Activated CD4-positive, alpha-beta T cell treated with anti-CD3 and anti-CD28 coated beads, Interleukin-2, amount 50 U/mL, for 4 hours (primary cell): Measurements from ENCODE around the gene GRK1.

Experiments
- DNase-seq, 2 experiments: peaks; one replicate each; pipeline ENCODE4 v3.0.0-alpha.2; 2020

The GRK1 gene

DNA sequence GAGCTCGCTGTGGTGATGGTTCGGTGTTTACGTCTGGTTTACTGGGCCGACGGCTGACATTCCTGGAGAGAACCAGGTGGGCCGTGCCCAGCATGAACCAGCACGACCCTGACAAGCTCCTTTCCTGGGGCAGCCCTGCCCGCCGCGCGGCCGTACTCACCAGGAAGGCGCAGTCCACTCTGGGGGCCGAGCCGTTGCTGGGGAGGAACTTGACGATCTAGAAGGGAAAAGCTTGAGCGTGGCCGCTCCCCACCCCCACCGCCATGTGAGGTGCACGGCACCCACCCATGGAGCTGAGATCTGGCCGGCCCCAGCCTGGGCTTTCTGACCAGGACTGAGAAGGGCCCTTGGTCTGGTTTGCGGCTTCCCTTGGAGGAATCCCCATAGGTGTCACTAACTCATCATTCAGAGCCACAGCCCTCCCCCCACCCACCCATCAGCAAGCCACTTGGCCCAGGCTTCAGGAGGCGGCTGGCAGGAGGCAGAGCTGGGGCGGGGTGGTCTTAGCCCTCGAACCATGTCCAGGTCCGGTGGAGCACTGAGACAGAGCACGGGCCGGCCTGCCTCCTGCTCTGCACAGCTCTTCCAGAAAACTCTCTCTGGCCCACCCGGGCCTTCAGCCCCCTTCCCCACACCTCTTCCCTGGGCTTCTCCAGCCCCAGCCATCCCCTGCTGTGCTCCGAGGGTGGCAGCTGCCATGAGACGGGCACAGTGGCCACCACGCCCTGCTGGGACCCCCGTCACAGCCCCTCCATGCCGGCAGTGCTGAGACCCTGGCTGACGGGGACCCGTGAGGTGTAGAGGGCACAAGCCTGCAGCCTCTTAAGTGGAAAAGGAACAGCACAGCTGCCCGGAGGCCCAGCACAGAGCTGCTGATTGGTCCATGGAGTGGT, 15.3 kb upstream of the GRK1 start:
- DNase-seq: no peak

DNA sequence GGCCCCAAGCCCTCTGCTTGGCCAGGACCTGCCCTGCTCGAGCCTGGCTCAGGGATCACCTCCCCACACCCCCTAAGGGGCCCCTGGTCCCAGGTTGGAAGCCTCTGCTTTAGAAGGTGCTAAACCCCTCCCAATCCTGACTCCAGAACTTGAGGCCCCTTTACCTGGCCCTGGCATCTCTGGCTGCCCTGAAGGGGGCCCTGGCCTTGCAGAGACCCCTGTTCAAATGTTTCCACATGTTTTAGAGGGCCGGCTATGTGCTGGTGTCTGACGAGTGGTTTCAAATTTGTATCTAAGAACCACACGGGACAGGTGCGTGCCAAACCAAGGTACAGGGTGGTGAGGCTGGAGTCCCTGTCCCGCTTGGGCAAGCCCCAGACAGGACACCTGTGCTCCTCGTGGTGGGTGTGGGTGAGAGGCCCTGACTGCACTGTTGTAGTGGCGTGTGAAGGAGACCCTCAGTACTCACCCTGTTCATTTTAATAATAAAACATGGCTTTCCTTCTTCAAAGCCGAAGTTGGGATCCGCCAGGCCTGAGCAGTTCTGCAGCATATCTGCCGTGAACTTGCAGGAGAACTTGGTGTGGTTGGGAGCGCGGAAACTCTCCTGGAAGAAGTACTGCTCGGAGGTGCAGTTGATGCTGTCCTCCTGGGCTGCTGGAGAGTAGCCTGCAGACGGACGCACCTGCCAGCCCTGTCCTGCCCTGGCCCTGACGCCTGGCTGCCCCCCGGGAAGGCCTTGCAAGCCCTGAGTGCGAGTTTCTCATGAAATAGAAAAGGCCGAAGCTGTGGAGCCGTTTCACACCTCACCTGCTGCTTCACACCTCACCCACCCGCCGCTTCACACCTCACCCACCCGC, 14.4 kb upstream of the GRK1 start:
- no peak for DNase-seq

DNA sequence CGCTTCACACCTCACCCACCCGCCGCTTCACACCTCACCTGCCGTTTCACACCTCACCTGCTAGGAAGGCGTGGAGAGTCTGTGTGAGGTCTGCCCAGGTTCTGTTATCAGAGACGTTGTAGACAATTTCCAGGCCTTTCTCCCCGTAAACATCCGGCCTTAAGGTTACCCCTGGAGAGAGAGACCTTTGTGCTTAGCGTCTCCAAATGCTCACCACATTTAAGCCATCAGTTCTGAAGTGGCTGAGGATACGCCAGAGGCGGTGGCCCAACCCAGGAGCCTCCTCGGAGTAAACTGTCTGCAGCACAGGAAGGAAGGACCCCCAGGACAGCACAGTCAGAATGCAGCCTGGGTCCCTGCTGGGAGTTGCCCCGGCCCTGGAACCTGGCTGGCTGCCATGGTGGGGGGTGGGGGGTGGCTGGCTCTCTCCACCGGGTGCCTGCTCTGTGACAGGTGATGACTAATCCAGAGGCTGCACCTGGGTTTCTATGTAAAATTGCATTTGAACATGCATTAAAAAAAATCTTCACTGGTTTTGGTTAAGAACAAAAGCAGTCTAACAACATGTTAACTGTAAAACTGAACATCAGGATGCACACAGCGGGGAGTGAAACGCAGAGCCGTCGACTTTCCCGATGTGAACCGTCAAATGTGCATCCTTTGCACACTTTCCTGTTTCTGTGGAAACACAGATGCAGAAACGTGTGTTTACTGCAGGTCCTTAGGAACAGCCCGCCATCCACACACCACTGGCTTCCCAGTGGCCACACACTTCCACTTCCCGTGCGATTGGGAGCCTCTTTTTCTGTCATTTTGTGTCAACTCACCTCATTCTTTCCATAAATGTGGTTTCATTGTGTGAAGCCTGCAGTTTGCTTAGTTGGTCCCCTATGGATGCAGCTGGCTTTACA, 13.5 kb upstream of the GRK1 start:
- DNase-seq: no peak

DNA sequence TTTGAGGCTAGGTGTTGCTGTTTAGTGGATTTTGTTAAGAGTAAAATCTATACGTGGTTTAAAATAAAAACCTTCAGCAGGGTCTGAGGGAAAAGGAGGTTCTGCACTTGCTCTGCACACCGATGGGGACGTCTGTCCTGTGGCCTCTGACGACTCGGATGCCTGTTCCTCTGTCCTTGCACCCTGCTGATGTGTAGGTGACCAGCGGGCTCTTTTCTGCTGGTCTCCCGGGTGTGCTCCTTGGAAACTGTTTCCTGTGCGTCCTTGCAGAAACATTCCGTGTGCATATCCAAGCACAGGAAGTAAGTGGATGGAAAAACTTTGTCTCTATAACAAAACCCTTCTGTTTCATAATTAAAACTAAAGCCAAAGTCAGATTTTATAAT, 12.9 kb upstream of the GRK1 start:
- DNase-seq: no peak

DNA sequence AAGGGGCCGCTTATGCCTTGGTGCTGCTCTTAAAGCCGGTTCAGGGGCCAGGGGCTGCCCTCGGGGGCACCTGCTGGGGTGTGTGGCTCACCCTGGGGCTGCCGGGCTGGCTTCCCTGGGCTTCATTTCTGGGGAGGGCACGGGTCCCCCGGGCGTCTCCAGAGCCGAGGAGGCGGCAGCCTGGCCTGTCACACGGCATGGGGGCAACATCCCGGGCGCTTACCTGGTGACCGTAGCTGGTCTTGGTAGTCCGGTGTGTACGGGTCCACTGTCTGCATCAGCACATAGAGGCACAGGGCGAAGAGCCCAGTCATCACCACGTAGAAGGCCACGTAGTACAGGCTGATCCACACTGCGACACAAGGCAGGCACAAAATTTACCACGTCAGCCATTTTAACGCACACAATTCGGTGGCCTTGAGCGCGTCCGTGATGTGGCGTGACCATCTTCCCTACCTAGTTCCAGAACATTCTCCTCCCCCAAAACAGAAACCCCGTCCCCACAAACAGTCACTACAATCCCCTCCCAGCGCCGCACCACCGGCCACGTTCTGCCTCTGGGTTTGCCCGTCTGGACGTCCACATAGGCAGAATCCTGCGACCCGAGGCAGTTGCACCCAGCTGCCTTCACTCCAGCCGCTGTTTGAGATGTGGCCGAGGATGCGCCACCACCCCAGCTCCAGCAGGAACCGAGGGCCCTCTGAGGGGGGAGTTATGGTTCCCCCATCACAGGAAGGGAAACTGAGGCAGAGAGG, 12.3 kb upstream of the GRK1 start:
- DNase-seq: no peak

DNA sequence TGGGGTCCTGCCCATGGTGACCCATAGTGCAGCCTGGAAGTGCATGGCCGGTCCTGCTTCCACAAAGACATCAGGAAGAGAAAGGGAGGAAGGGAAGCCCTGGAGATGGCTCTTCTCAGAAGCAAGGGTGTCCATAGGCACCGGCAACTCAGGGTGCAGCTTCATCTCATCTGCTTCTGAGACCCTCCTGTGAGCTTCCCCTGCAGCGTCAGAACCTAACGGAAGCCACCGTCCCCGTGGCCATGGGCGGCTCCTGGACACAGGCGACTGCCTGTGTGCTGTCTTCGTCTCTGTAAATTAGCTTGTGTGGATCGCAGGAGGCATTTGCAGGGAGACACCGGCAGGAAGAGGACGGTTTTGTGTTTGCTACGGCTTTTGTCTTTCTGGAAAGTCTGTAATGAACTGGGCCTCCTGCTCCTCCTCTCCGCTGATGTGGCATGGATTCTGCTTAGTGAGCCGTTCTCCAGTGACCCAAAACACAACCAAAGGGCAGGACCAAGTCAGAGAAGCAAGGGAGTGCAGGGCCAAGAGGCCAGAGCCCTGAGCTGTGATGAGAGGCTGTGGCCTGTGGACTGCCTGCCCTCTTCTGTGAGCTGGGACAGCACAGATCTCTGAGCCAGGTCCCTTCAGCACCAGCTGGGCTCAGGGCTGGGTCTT, 11.5 kb upstream of the GRK1 start:
- no peak for DNase-seq

DNA sequence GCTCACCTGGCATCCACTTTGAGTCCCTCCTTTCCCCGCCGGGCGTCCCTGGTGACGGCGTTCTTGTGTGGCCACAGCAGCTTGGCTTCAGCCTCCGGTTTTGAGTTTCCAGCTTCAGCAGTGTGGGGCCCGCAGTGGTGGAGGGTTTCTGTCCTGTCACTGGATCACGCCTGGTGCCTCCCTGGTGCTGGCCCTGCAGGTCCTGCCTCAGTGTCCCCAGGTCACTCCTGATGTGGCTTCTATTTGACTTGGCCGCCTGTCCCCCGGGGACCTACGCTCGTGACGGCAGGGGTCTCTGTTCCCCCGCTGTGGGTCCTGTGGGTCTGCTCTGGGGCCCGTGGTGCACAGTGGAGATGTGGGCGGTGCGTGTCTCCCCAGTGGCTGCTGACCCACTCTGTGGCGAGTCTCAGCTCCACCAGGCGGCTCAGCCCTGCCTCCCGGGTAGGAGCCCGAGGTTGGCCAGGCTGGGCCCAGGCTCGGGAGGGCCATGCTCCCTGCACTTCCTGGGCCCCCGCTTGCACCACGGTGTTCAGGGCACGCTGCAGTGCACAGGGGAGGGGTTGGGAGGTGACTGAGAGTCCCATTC, 10.9 kb upstream of the GRK1 start:
- DNase-seq: no peak

DNA sequence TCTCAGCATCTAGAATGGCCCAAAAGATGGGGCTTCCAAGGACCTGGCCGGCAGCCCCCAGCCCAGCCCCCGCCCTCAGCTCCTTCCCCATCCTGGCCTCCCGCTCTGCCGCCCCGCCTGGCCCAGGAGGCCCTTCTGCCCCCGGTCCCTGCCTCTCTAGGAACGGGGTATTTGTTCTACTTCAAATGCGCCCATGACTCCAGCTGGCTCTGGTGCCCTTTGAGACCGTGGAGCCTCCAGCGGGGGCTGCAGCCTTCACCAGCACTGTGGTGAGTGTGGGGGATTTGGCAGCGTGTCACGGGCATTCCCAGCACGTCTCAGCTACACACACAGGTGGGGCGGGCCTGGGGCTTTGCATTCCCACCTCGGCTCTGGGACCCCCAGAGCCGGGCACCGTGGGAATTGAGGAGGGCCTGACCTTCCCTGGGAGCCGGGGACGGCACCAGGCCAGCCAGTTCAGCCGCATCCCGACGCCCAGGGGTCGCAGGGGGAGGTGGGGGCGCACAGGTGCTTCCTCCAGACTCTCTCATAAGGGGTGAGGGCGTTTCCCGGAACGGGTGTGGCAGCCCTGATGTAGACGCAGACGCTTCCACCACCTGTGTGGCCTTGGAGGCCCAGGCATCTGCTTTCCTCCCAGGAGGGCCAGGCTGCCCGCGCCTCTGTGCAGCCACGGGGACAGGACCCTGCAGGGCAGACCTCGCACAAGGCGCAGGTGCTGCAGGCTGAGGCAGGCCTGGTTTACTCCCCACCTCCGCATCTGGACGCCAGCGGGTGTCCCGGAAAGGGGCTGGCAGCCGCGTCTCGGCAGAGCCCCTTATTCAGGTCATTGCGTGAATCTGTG, 10.0 kb upstream of the GRK1 start:
- no peak for DNase-seq

DNA sequence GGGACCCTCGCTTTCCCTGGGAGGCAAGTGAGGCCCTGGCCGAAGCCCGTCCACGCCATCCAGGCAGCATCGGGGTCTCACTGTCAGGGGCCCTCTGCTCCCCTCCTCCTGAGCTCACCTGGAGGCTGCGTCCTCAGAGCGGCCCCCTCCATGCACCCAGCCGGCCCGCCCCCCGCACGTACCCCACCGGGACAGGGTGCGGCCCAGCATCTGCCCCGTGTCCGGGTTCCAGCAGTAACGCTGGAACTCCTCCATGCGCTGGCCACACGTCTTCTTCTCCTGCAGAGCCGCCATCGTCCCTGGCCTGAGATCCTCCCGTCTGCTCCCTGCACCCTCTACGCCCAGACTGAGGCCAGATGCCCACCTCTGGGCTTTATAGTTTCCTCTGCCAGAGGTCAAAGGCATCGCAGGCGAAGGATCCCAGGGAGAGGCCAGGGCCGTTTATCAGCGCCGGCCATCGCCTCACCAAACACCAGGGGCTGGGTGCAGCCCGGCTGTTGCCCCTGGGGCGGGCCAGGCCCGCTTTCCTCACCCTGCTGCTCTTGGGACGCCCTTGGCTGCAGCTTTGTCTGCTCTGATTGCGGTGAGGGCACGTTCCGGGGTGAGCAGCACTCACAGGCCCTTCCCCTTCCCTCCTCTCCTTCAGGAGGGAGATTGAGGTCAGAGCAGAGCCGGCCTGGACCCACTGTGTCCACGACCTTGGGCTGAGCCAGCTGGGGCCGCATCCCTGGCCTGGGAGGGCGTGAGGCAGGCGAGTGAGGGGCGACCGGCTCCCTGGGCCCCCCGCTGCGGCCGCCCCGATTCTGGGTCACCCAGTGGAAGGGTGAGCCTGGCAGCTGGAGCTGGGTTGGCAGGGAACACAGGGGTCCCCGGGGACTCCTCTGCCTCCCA, 8.9 kb upstream of the GRK1 start, which contains the start of gene ATP4B:
TSS of gene ATP4B (minus strand) at position 348 of the 891 bp plus-strand sequence. CDS start at position 294, 54 bp downstream.
- no peak for DNase-seq

DNA sequence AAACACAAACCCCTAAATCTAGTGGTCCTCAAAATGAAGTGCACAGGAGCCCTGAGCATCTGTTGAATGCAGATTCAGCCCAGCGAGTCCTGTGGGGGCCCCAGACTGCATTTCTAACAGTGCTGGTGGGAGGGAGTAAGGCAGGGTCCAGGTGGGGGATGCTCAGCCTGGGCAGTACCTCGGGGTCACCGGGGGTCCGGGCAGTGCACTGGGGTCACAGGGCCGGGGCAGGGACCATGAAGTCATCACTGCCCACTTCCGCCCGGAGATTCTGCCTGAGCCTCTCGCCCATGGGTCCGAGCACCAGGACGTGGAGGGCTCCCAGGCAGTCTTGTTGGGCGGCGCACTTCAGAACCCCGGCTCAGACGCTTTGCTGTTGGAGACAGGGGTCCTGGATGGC, 8.2 kb upstream of the GRK1 start:
- no peak for DNase-seq

DNA sequence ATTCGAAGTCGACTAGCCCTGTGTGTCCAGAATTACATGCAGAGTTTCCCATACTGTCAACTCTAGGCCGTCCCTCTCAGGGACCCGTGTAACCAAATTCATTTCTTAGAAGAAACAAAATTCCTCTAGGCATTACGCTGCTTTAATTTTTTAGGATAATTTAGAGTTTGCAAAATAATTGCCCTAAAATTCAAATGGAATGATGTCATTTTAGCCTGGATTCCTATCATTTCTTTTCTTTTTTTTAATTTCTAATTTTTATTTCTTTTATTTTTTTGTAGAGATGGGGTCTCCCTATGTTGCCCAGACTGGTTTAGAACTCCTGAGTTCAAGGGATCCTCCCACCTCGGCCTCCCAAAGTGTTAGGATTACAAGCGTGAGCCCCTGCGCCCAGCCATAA, 7.7 kb upstream of the GRK1 start:
- DNase-seq: no peak

DNA sequence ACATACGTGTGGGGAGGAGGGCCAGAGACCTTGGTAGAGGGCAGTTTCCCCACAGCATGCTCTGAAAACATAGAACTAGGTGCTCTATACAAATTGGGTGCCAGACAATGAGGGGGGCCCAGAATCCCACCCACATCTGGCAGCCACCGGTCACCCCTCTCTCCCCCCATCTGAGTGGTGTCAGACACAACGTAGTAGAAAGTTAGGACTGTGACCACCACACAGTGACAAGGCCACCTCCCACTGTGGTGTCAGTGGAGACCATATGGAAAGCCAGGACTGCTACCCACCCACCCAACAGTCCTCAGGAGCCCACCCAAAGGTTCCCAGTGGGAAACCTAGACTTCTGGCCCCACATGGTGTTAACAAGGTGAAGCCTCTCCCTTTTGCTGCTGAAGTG, 7.0 kb upstream of the GRK1 start:
- DNase-seq: no peak

DNA sequence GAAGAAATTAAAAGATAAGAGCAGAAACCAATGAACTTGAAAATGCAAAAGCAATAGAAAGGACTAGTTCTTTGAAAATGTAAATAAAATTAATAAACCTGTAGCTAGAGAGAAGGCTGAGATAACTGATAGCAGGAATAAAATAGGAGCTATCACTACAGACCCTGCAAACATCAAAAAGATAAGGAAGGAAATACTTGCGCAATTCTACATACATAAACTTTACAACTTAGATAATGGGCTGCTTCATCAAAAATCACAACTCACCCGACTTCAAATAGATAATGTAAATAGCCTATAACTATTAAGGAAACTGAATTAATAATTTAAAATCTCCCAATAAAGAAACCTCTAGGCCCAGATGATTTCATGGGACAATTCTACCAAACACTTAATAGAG, 5.5 kb upstream of the GRK1 start:
- DNase-seq: no peak

DNA sequence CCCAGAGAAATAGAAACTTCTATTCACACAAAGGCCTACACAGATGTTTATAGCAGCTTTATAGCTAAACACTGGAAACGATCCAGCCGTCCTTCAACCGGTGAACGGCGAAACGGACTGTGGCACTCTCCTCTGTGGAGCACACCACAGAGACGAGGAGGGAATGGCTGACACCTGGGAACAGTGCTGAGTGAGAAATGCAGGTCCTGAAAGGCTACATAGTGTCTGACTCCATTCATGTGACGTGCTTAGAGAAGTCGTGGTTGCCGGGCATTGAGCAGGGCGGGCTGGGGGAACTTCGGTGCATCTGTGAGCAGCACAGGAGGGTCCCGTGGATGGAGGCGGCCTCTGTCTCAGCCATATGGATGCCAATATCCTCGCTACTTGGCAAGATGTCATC, 3.1 kb upstream of the GRK1 start:
- no peak for DNase-seq

DNA sequence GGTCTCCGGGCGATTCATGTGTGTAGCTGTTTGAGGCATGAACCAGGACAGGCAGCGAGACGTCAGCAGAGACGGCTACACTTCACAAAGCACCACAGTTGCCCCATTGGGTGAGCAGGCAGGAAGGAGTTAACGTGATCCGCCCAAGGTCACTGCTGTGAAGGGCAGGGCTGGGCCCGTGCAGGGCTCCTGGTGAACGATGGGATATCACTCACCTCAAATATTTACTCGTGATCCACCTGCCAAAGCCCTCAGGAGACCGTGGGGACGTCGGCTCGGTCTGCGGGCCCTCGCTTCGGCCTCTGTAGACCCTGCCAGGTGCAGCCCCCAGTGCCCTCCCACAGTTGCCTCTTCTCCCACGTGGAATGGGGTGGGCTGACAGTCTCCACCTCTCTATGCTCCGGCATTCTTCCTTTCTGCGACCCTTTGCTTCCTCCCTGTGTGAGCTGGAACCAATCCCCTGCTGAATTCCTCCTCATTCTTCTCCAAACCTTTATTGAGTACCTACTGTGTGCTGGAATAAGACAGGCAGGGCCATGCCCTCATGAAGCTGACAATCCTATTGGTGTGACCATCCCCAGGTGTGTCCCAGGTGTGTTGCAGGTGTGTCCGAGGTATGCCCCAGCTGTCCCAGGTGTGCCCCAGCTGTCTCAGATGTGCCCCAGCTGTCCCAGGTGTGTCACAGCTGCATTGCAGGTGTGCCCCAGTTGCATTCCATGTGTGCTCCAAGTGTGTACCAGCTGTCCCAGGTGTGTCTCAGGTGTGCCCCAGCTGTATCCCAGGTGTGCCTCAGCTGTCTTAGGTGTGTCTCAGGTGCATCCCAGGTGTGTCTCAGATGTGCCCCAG, 2.0 kb upstream of the GRK1 start:
- no peak for DNase-seq

DNA sequence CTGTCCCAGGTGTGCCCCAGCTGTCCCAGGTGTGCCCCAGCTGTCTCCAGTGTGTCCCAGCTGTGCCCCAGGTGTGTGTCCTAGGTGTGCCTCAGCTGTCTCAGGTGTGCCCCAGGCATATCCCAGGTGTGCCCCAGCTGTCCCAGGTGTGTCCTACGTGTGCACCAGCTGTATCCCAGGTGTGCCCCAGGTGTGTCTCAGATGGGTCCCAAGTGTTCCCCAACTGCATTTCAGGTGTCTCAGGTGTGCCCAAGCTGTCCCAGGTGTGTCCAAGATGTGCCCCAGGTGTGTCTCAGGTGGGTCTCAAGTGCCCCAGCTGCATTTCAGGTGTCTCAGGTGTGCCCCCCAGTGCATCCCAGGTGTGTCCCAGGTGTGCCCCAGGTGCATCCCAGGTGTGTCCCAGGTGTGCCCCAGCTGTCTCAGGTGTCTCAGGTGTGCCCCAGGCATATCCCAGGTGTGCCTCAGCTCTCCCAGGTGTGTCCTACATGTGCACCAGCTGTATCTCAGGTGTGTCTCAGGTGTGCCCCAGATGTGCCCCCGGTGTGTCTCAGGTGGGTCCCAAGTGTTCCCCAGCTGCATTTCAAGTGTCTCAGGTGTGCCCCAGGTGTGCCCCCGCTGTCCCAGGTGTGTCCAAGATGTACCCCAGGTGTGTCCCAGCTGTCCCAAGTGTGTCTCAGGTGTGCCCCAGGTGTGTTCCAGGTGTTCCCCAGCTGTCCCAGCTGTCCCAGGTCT, 1.3 kb upstream of the GRK1 start:
- no peak for DNase-seq

DNA sequence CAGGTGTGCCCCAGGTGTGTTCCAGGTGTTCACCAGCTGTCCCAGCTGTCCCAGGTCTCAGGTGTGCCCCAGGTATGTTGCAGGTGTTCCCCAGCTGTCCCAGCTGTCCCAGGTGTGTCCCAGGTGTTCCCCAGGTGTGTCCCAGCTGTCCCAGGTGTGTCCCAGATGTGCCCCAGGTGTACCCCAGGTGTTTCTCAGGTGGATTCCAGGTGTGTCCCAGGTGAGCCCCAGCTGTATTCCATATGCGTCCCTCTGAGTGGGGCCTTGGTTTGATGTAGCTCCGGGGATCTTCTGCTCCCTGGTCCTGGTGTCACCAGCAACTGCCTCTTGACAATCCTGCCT, 719 bp upstream of the GRK1 start:
- no peak for DNase-seq
